Endothelial cell (in vitro differentiated cells): Measurements from ENCODE around the gene ZBTB4. TPM values are rescaled to one million over a fixed set of nuclear protein-coding genes. Genes with fewer than 3 reads are reported as not detected.

Source experiments
- DNase-seq: peaks from one replicate; pipeline ENCODE4 v3.0.0; 2021; ENCODE audit warnings: low spot score
- H3K27ac Mint-ChIP-seq: one replicate; pipeline ENCODE4 v1.8.0; 2021; ENCODE audit warnings: mixed read lengths, inconsistent platforms; ENCODE audit not compliant: unreplicated experiment
- H3K27me3 Mint-ChIP-seq: one replicate; pipeline ENCODE4 v1.8.0; 2021; ENCODE audit warnings: mild to moderate bottlenecking, moderate library complexity, mixed read lengths, inconsistent platforms; ENCODE audit not compliant: unreplicated experiment
- H3K36me3 Mint-ChIP-seq: one replicate; pipeline ENCODE4 v1.8.0; 2021; ENCODE audit warnings: mild to moderate bottlenecking, low read depth, mixed read lengths, inconsistent platforms; ENCODE audit not compliant: unreplicated experiment
- H3K4me1 Mint-ChIP-seq: one replicate; pipeline ENCODE4 v1.8.0; 2021; ENCODE audit warnings: mild to moderate bottlenecking, mixed read lengths, inconsistent platforms; ENCODE audit not compliant: unreplicated experiment
- H3K4me3 Mint-ChIP-seq: one replicate; pipeline ENCODE4 v1.8.0; 2021; ENCODE audit warnings: mild to moderate bottlenecking, mixed read lengths, inconsistent platforms; ENCODE audit not compliant: unreplicated experiment
- H3K9me3 Mint-ChIP-seq: one replicate; pipeline ENCODE4 v1.8.0; 2021; ENCODE audit warnings: mixed read lengths, inconsistent platforms; ENCODE audit not compliant: unreplicated experiment
- total RNA-seq: library from RNA; stranded (reverse); fragmentation: NEBNext Ultra II Directional; extraction: Animal tissue kit (Norgen Biotek cat#: 25700); gene quantifications from one replicate; pipeline ENCODE4 v1.2.1, GENCODE V29; 2021; ENCODE audit not compliant: unreplicated experiment
- TF ChIP-seq, protein P1 (sequence below): fragments of 200-600 bp; sonication (generic); IDR thresholded peaks from one replicate; pipeline ENCODE4 v1.5.0; 2021; ENCODE audit warnings: antibody characterized with exemption; ENCODE audit not compliant: unreplicated experiment

ZBTB4 gene
- total RNA-seq, 1 donor from 2014 or later: 21.5 TPM

DNA sequence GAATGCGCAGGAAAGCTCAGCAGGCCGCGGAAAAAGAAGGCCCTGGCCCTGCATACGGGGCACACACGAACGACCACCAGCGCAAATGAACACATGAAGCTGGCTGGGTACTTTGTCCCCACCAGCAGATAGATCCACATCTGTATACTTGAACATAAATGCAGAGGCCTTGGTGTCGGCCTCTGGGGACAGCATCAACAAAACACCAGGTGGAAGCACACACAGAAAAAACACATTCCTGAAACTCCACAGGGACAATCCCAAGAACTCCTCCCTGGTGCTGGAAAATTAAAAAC is 606 bp upstream of the ZBTB4 start:
- Mint-ChIP-seq H3K4me1 (peaks cover 56% of the 10 kb centered on the region), H3K27ac (peak overlapping the region; percentile 97), H3K36me3 (peaks cover 4% of the 10 kb centered on the region), H3K4me3 (peak overlapping the region; percentile 99), H3K27me3 (peaks cover 30% of the 10 kb centered on the region), H3K9me3 (no peaks in the 10 kb centered on the region)
- TF ChIP-seq, protein P1, sequence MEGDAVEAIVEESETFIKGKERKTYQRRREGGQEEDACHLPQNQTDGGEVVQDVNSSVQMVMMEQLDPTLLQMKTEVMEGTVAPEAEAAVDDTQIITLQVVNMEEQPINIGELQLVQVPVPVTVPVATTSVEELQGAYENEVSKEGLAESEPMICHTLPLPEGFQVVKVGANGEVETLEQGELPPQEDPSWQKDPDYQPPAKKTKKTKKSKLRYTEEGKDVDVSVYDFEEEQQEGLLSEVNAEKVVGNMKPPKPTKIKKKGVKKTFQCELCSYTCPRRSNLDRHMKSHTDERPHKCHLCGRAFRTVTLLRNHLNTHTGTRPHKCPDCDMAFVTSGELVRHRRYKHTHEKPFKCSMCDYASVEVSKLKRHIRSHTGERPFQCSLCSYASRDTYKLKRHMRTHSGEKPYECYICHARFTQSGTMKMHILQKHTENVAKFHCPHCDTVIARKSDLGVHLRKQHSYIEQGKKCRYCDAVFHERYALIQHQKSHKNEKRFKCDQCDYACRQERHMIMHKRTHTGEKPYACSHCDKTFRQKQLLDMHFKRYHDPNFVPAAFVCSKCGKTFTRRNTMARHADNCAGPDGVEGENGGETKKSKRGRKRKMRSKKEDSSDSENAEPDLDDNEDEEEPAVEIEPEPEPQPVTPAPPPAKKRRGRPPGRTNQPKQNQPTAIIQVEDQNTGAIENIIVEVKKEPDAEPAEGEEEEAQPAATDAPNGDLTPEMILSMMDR: no peak
- DNase-seq: no peak

DNA sequence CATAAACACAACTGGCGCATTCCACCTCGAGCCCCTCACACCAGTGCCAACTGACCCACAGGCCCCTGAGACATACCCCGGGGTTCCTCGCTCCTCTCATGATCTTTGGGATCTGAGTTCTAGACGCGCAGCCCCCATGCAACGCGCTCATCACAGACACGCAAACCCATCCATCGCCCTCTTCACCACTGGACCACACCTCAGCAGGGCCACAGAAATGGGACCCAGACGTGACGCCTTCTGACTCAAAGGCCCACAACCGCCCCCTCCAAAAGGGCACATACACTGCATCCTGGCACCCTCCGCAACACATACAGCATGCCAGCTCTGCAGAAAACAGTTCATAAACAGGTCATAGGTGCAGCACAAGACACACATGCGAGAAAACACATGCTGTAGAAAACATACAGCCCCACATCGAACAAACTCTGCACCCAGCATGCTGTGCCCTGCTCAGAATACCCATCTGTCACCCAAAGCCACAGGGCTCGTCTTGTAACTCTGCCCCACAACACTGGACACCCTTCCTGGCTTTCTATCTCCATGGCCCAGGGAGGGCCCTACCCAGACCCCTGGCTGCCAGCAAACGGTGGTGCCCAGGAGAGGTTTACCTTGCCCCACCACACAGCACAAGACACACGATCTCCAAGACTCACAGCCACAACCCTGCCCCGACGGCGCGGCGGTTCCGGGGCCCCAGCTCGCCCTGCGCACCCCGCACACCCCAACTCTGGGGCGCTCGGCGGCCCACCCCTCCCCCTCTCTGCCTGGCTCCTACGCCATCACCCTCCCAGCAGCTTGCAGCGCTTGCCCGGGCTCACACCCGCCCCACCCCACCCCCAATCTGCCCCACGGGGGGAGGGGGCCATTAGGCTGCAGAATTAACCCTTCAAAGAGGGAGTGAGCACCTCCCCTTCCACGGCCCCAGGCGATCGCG is 887 bp downstream of the ZBTB4 start:
- no peak for DNase-seq
- Mint-ChIP-seq H3K27me3 (peaks cover 28% of the 10 kb centered on the region), H3K4me1 (peaks cover 52% of the 10 kb centered on the region), H3K36me3 (peaks cover 4% of the 10 kb centered on the region), H3K4me3 (peak overlapping the region; percentile 94), H3K9me3 (no peaks in the 10 kb centered on the region), H3K27ac (peak overlapping the region; percentile 74)
- TF ChIP-seq, protein P1: no peak

DNA sequence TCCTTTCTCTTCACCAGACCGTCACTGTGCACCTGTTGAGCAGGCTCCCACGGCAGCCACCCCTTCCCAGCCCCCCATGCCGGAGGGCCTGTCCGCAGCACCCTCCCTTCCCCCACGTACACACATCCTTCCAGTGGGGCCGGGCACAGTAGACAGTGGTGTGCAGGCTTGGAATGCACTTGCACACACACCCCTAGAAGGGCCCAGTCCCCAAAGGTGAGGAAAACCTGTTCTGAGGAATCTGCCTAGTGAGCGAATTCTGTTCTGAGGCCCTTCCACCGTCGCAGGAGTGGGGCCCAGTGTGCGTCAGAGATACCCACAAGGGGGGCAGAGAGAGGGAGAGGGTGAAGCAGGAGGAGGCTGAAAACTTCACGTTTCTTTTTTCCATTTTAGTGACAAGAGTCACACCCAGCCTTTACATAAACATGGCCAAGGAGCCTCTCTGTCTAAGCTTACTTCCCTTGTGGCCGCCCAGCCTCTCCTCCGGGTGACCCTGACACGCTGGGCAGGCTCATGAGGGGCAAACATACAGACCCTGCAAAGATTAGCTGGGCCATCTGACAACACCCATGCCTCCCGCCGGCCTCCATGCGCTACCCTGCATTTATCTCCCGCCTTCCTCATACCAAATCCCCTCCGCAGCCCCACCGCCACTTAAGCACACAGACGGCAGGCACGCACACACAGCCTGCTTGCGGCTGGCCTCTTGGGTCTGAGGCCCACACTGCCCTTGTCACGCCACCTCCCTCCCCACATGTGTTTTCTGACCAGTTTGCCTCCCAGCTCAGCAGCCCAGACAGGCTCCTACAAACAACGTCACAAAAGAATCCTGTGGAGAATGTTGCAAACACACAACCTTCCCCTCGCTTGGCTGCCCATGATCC is 1.8 kb downstream of the ZBTB4 start:
- no peak overlapping the region for H3K27ac Mint-ChIP-seq
- no peaks in the 10 kb centered on the region for H3K9me3 Mint-ChIP-seq
- H3K4me3 Mint-ChIP-seq: peak overlapping the region; percentile 94
- H3K4me1 Mint-ChIP-seq: peaks cover 42% of the 10 kb centered on the region
- H3K36me3 Mint-ChIP-seq: peaks cover 4% of the 10 kb centered on the region
- no peak for DNase-seq
- peaks cover 19% of the 10 kb centered on the region for H3K27me3 Mint-ChIP-seq
- TF ChIP-seq, protein P1: no peak

DNA sequence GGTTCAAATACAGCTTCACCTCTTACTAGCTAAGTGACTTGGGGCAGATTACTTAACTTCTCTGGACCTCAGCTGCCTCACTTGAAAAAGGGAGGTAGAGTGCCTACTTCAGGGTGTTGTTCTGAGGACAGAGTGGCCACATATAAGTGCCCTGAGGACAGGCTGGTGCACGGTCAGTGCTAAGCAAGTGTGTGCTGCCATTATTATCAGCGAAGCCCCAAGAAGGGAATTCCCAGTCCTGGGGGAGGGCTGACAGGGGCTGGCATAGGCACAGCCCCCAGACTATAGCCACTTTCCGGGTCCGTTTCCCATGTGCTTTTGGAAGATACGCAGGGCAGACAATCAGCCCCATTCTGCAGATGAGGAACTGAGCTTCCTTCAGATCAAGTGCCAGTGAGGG is 2.5 kb downstream of the ZBTB4 start:
- peak overlapping the region; percentile 26 for H3K4me3 Mint-ChIP-seq
- TF ChIP-seq, protein P1: no peak
- H3K4me1 Mint-ChIP-seq: peaks cover 37% of the 10 kb centered on the region
- H3K36me3 Mint-ChIP-seq: peaks cover under 1% of the 10 kb centered on the region
- peaks cover 16% of the 10 kb centered on the region for H3K27me3 Mint-ChIP-seq
- H3K9me3 Mint-ChIP-seq: no peaks in the 10 kb centered on the region
- H3K27ac Mint-ChIP-seq: no peak overlapping the region
- DNase-seq: no peak

DNA sequence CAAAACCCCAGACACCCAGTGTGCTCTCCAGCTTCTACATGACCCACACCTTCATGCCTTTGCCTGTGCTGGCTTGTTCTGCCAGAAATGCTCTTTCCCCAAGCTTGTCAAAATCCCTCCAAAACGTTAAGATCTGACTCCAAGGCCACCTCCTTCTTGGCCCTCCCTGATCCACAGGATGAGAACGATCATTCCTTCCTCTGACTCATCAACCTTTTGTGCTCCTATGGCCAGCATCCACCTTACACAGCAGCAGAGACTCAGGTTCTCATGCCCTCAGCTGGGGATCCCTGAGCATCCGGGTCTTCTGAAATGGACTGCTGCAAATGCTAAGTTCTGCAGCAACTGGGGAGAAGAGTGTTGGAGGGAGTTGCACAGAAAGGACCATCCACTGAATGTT is 2.9 kb downstream of the ZBTB4 start:
- DNase-seq: no peak
- Mint-ChIP-seq H3K27me3 (peaks cover 14% of the 10 kb centered on the region), H3K4me1 (peaks cover 35% of the 10 kb centered on the region), H3K4me3 (peak overlapping the region; percentile 26), H3K36me3 (no peaks in the 10 kb centered on the region), H3K27ac (peak overlapping the region; percentile 71), H3K9me3 (no peaks in the 10 kb centered on the region)
- TF ChIP-seq, protein P1: no peak
